ENCODE data around the gene MSMB. TPM values are rescaled to one million over a fixed set of nuclear protein-coding genes. Genes with fewer than 3 reads are reported as not detected.
"Not testable (repeated sequence)": the region's sequence is repeated elsewhere in the genome, so short reads cannot be mapped to it uniquely, and the experiment has no call there.

Gene MSMB
- total and polyA plus RNA-seq, 9 of the 15 experiments (the other 6 are each of a cell fraction or from before 2014, with no cell fraction given), result 0.21 to 0.60 TPM; not detected in 7

- 60% methylated on average over 3 of the region's 6 CpGs for WGBS (ENCODE audit: insufficient coverage, low coverage, missing lambda C conversion rate)
- DNase-seq (ENCODE audit: extremely low read depth in 1 of 4, low spot score in 3 of 4) (peak in 1 of 4 experiments; percentile 71), ATAC-seq (peak; percentile 91)
- H3K4me3 ChIP-seq; H3K27ac ChIP-seq (ENCODE audit: extremely low read depth, low read depth, low read length); FAIRE-seq; POLR2A ChIA-PET; in situ Hi-C loops (cut with MboI); BruUV-seq (replicated peaks); H4K20me1 ChIP-seq (replicated peaks; ENCODE audit: control insufficient read depth, insufficient read depth, low read length); H3K4me1 ChIP-seq (replicated peaks in 1 of 2; ENCODE audit: control insufficient read depth in 2 of 2, insufficient read depth in 2 of 2, low read length in 2 of 2); H3K9me3 ChIP-seq (replicated peaks; ENCODE audit: control insufficient read depth, insufficient read depth, low read depth, low read length); H3K4me2 ChIP-seq (ENCODE audit: insufficient read depth, low read length); H3K9ac ChIP-seq (ENCODE audit: insufficient read depth in 1 of 2, low read depth in 2 of 2, low read length in 2 of 2); H3K9me1 ChIP-seq (ENCODE audit: control insufficient read depth, insufficient read depth, low read length); H2AFZ ChIP-seq (ENCODE audit: low read depth, low read length); H3K27me3 ChIP-seq (ENCODE audit: control insufficient read depth in 2 of 2, insufficient read depth in 2 of 2, low read length in 2 of 2): not testable (repeated sequence)
- peaks cover 48% of the 10 kb centered on the region for H3K79me2 ChIP-seq (ENCODE audit: control insufficient read depth, insufficient read depth, low read length)
- intact Hi-C loops (cut with micrococcal nuclease), result loop anchor here (1.0 kb wide), 1 partner anchor 45 kb away; no protein-coding TSS in a partner anchor
- peaks cover 63% of the 10 kb centered on the region; the same call in 2 of the 3 replicates for H3K36me3 ChIP-seq (ENCODE audit: control insufficient read depth, insufficient read depth, low read length)
- CTCF ChIA-PET (ENCODE audit: low intra/inter-chr PET ratio), result interaction anchor here (0.6 kb wide), 1 partner anchor 44 kb away, joined by 3 read pairs; no protein-coding TSS in a partner anchor
- TF ChIP-seq MAZ (CRISPR knock-in tag; conservative IDR thresholded peaks at IDR 0.05 in 1 of 2, IDR thresholded peaks at IDR 0.05 in 1 of 2), result 0 out of 4 replicates have a peak, but pooled peaks of 1 of the 2 experiments have one; percentile 22
- TF ChIP-seq PKNOX1 (IDR thresholded peaks at IDR 0.05), result peak; percentile 73
- TF ChIP-seq VEZF1 (CRISPR knock-in tag; IDR thresholded peaks at IDR 0.05), result peak; percentile 47; the same call in 1 of the 2 replicates
- peak; percentile 17; the same call in 1 of the 2 replicates for TF ChIP-seq CC2D1A (IDR thresholded peaks at IDR 0.05)
- peak; percentile 83 to 92 for TF ChIP-seq RAD21 (CRISPR knock-in tag; conservative IDR thresholded peaks at IDR 0.05 in 1 of 2, IDR thresholded peaks at IDR 0.05 in 1 of 2)
- TF ChIP-seq CTCF (IDR thresholded peaks at IDR 0.05 in 2 of 3, conservative IDR thresholded peaks at IDR 0.05 in 1 of 3; ENCODE audit: insufficient read depth in 2 of 3, low read depth in 1 of 3, low read length in 3 of 3), result peak; percentile 23 to 59 (median 36); a peak in 4 of 6 replicates
- peak; percentile 59; the same call in 1 of the 2 replicates for TF ChIP-seq ZBTB33 (CRISPR knock-in tag; IDR thresholded peaks at IDR 0.05)
- peak; percentile 72 for TF ChIP-seq DEAF1 (CRISPR knock-in tag; IDR thresholded peaks at IDR 0.05)
- TF ChIP-seq ARID2 (IDR thresholded peaks at IDR 0.05), result 0 out of 2 replicates have a peak, but pooled peaks have one; percentile 29
Observed at GRCh38 chr10:45983538-45984186, 62.4 kb downstream of the MSMB start.
